ENCODE data around the gene SVOP. TPM values are rescaled to one million over a fixed set of nuclear protein-coding genes. Genes with fewer than 3 reads are reported as not detected.

SVOP gene
- total RNA-seq (2013): 0.04 TPM
- polyA plus RNA-seq (not detected), polyA minus RNA-seq (not detected in 2 replicates), total RNA-seq (0 to 1.5 (median 0.18) reads per million in 11 experiments)

GRCh38 chr12:109020796-109021380 lies at the start of gene SVOP:
Gene SVOP, minus strand, starts transcription at chr12:109021068. Its CDS starts 200 bp downstream, at chr12:109020868.
- Histone ChIP-seq H3K27ac (ENCODE audit: low read depth in 1 of 2, low read length in 2 of 2) (no peak within 1 kb of the TSS), H3K4me3 (replicated peaks in 1 of 3; ENCODE audit: low read depth in 2 of 3, low read length in 3 of 3) (no peak within 1 kb of the TSS), H3K27me3 (ENCODE audit: control insufficient read depth in 2 of 2, insufficient read depth in 2 of 2, low read length in 2 of 2) (peaks cover 0 to 11% of the 10 kb centered on the region in 2 donors), H3K9ac (ENCODE audit: insufficient read depth, low read length, poor library complexity, severe bottlenecking) (no peak within 1 kb of the TSS), H3K4me1 (ENCODE audit: control insufficient read depth in 1 of 2, insufficient read depth in 2 of 2, low read length in 2 of 2) (no peaks in the 10 kb centered on the region), H3K79me2 (ENCODE audit: insufficient read depth, low read length) (no peaks in the 10 kb centered on the region), H4K20me1 (ENCODE audit: insufficient read depth, low read length) (no peaks in the 10 kb centered on the region), H2AFZ (ENCODE audit: insufficient read depth, low read depth, low read length, poor library complexity, severe bottlenecking) (no peak within 1 kb of the TSS), H3K9me3 (replicated peaks in 1 of 2; ENCODE audit: control insufficient read depth in 1 of 2, insufficient read depth in 1 of 2, low read length in 2 of 2) (no peaks in the 10 kb centered on the region), H3K36me3 (replicated peaks in 1 of 2; ENCODE audit: control insufficient read depth in 1 of 2, insufficient read depth in 2 of 2, low read length in 2 of 2) (no peaks in the 10 kb centered on the region), H3K4me2 (replicated peaks; ENCODE audit: extremely low read depth, low read length, poor library complexity, severe bottlenecking) (no peak within 1 kb of the TSS)
- Mint-ChIP-seq H3K9me3 (peaks cover 0 to 2% (median 0%) of the 10 kb centered on the region in 7 donors), H3K36me3 (no peaks in the 10 kb centered on the region), H3K4me3 (peak within 1 kb of the TSS in 1 of 2 donors; percentile 35), H3K27me3 (ENCODE audit: low read depth in 3 of 3) (peaks cover 4 to 14% (median 6%) of the 10 kb centered on the region in 3 donors), H3K27ac (peak within 1 kb of the TSS in 1 of 7 donors; percentile 18), H3K4me1 (no peaks in the 10 kb centered on the region)
- WGBS (ENCODE audit: insufficient coverage): 8% methylated on average over 25 of the region's 30 CpGs
- no peak for TF ChIP-seq CTCF (IDR thresholded peaks at IDR 0.05)
- intact Hi-C loops (cut with micrococcal nuclease): no loop called here
- DNase-seq: peak in 2 of 3 donors; percentile 18 to 20

DNA sequence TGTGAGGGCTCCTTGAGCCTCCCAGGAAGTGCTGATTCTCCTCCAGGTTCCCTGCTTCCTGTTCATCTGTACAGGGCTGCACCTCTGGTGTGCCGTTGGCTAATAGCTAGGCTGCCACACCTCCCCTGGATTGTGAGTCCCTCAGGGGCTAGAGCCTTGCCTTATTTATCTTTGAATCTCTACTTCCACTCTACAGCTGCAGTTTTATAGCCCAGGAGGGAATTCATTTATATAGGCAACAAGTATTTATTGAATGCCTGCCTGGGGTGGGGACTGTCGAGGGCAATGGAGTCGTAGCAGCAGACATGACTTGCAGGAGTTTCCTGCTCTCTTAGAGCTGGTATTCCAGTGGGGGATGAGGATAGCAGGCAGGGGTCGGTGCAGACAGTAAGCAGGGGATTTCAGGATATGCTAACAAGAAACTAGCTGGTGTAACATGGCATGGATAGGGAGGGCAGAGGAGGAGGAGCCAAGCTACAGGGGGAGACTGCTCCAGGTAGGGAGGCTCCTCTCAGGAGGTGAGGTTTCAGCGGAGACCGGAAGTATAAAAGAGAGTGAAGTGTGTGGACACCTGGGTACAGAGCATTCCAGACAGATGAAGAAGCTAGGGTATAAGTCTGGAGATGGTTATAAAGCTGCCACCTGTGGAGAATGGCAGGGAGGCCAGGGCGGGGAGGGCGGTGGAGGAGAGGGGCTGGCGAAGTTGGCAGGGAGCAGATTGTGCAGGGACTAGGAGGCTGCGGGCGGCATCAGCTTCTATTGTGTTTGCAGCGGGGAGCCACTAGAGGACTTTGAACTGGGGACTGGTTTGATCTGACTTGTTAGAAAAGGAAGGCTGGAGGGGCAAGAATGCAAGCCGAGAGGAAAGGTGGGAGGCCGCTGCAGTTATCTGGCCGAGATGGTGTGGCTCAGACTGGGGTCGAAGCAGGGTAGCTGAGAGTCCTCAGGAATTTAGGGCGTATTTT lies 48.7 kb upstream of the SVOP start:
- H3K4me2 ChIP-seq (replicated peaks; ENCODE audit: extremely low read depth, low read length, poor library complexity, severe bottlenecking): no peak overlapping the region
- H4K20me1 ChIP-seq (ENCODE audit: insufficient read depth, low read length): no peaks in the 10 kb centered on the region
- DNase-seq: no peak
- H2AFZ ChIP-seq (ENCODE audit: insufficient read depth, low read depth, low read length, poor library complexity, severe bottlenecking): no peak overlapping the region
- intact Hi-C loops (cut with micrococcal nuclease): no loop called here
- peaks cover 0 to 2% (median 0%) of the 10 kb centered on the region in 3 donors for H3K27me3 Mint-ChIP-seq (ENCODE audit: low read depth in 3 of 3)
- H3K9ac ChIP-seq (ENCODE audit: insufficient read depth, low read length, poor library complexity, severe bottlenecking): no peak overlapping the region
- no peaks in the 10 kb centered on the region for H3K4me1 ChIP-seq (ENCODE audit: control insufficient read depth in 1 of 2, insufficient read depth in 2 of 2, low read length in 2 of 2)
- TF ChIP-seq CTCF (IDR thresholded peaks at IDR 0.05): no peak
- peak overlapping the region in 1 of 2 donors; percentile 42 for H3K4me3 Mint-ChIP-seq
- no peaks in the 10 kb centered on the region for H3K9me3 ChIP-seq (replicated peaks in 1 of 2; ENCODE audit: control insufficient read depth in 1 of 2, insufficient read depth in 1 of 2, low read length in 2 of 2)
- no peaks in the 10 kb centered on the region for H3K4me1 Mint-ChIP-seq
- H3K9me3 Mint-ChIP-seq: peaks cover 0 to under 1% (median 0%) of the 10 kb centered on the region in 7 donors
- 99% methylated on average over 17 of the region's 17 CpGs for WGBS (ENCODE audit: insufficient coverage)
- peaks cover 56 to 68% of the 10 kb centered on the region in 2 donors for H3K36me3 Mint-ChIP-seq
- H3K27ac Mint-ChIP-seq: peak overlapping the region in 2 of 7 donors; percentile 64
- no peaks in the 10 kb centered on the region for H3K27me3 ChIP-seq (ENCODE audit: control insufficient read depth in 2 of 2, insufficient read depth in 2 of 2, low read length in 2 of 2)
- no peak overlapping the region for H3K27ac ChIP-seq (ENCODE audit: low read depth in 1 of 2, low read length in 2 of 2)
- no peak overlapping the region for H3K4me3 ChIP-seq (replicated peaks in 1 of 3; ENCODE audit: low read depth in 2 of 3, low read length in 3 of 3)
- no peaks in the 10 kb centered on the region for H3K79me2 ChIP-seq (ENCODE audit: insufficient read depth, low read length)
- H3K36me3 ChIP-seq (replicated peaks in 1 of 2; ENCODE audit: control insufficient read depth in 1 of 2, insufficient read depth in 2 of 2, low read length in 2 of 2): peaks cover 44 to 72% of the 10 kb centered on the region in 2 donors

Measured in CD14-positive monocyte (primary cell).